NCI-H1105 treated with DMSO at 0.1 percent for 48 hours (cell line): ENCODE data around the gene FARP1.

Source experiments
- DNase-seq: peaks from one replicate; lab custom pipeline; 2025; lab: John Stamatoyannopoulos, UW

FARP1 gene

DNA sequence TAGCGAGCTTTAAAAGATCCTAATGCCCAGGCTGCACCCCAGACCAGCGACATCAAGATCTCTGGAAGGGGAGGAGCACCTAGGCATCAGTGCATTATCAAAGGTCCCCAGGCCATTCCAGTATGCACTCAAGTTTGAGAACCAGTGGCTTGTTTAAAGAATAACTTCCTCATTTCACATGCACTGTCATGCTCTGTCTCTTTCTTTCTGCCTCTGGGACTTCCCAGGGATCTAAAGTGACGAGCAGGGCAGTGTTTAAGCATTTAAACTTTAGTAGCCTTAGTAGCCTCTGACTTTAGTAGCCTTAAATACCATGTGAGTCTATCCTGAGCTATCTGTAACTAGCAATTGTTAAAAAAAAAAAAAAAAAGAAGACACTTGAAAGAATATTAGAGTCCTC is 8.9 kb upstream of the FARP1 start:
- no peak for DNase-seq

DNA sequence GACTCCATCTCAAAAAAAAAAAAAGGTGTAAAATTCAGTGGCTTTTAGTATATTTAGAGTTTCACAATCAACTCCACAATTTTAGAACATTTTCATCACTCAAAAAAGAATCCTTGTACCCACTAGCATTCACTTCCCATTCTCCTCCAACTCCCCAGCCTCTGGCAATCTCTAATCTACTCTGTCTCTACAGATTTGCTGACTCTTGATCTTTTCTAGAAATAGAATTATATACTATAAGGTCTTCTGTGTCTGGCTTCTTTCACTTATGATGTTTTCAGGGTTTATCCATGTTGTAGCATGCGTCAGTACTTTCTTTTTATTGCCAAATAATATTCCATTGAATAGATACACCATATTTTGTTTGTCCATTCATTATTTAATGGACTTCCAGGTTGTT is 8.0 kb upstream of the FARP1 start:
- DNase-seq, result no peak

DNA sequence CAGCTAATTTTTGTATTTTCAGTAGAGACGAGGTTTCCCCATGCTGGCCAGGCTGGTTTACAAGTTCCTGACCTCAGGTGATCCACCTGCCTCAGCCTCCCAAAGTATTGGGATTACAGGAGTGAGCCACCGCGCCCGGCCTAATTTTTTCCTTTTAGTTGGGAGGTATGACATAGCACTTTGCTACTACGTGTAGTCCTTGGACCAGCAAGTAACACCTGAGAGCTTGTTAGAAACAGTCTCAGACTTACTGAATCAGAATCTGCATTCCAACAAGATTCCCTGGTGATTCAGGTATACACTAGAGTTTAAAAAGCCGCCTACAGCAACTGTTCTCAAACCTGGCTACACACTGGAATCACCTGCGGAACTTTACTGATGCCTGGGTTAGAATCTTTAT is 1.8 kb upstream of the FARP1 start:
- no peak for DNase-seq

DNA sequence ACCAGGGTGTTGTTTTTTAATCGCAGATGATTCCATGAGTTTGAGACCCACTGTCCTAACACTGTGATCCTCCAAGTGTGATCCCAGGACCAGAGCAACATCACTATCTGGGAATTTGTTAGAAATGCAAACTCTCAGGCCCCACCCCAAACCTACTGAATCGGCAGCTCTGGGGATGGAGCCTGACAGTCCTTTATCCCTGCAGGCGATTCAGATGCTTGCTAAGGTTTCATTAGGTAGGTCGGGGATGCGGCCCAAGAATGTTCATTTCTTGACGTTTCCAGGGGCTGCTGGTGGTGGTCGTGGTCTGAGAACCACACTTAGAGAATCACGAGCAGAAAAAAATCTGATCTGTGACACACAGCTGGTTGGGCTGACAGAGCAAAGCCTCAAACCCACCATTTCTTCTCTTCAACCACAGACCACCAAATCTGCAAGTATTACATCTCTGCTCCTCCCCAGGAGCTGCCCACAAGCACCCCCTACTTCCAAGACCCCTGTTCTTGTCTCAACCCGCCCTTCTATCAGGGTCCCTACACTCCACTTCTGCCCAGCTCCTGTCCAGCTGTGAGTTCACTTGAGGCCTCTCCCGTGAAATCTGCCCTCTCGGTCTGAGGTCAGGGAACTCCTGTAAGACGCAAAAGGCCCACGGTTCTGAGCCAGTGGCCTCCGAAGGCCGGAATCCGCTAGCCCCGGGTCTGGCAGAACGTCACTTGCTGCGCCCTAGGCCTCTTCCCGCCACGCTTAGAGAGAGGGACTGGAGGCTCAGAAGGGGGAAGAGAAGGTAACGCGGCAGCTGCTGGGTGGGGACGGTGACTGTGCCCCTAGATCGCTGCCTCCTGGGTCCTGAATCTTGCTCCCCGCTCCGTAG is 1.1 kb upstream of the FARP1 start:
- DNase-seq, result no peak

DNA sequence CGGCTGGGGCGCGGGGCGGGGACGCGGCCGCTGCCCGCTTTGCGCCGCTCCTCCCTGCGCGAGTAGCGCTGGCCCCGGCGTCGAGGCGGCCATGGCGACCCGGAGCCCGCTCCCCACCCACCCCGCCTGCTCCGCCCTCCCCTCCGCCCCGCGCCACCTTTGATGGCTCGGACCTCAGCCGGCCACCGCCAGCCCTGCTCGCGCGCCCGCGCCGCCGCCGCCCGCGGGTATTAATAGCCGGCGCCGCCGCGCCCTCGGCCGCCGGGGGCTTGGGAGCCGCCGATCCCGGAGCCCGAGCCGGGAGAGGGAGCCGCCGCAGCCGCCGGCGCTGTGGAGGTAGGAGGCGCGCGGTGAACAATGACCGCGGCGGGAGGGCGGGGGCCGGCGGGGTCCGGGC is 261 bp downstream of the FARP1 start:
- DNase-seq, result no peak

DNA sequence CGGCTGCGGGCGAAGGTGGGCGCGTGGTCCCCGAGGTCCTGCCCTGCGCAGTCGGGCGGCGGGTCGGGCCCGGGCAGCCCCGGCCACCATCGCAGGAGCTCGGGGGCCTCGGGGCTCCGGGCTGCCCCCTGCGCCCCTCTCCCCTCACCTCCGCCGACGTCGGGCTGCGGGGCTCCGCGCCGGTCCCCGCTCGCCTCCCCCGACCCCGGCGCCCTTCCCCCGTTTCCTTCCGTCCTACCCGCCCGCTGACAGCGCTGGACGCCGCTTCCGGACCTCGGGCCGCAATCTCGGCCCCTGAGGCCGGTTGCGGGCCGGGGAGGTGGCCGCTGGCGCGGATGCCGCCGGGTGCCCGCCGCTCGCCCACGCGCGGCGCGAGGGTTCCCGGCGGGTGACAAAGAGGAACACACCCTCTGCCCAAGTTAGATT is 720 bp downstream of the FARP1 start:
- no peak for DNase-seq

DNA sequence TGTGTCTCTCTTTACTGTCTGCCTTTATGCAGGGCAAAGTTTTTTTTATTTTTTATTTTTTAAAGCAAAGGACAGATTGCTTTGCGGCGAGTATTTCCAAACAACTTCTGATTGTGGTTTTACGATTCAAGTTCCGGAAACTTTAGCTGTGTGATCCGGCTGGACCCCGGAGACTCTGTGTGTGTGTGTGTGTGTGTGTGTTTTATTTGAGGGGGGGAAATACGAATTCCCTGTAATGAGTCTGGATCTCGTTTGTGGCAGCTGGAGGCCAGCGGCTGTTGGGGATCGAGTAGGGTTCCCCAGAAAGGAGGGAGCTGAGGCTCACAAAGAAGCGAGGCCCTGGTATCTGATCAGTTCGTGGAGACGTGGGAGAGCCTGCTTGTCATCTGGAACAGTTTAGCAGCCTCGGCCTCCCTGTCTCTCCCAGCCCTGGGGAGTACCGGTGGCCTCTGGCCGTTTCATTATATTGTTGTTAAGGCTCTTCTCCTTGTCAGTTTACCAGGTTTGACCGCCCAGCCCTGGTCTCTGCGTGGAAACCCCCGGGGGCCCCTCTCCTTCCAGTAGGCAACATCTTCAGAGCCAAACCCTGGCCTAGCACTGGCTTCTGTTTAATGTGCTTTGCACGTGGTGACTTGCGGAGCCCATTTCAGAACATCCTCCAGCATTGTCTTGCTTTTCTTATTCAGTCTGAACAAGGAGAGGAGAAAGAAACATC is 1.3 kb downstream of the FARP1 start:
- no peak for DNase-seq

DNA sequence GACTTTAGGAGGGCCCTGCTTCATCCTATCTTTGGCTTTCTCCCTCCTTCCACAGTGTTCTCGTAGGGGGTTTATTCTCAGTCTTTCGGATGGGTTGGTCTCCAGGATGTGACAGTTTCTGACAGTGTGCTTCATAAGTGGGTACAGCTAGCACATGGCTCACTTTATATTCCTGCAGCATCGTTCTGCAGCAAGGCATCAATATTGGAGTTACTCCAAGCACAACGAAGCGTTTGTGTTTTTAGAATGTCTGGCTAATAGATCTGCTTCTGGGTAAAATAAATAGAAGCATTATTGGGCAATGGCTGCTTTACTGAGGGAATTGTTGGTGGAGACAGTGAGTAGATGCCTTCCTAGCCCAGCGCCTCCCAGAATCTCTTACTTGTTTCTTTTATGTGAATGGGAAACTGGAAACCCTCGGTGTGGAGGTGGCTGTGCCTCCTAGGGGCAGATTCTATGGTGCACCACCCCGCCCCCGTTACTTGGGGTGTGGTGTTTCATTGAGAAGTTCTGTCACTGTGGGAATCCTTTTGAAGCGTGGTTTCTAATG is 2.0 kb downstream of the FARP1 start:
- peak; percentile 9 for DNase-seq

DNA sequence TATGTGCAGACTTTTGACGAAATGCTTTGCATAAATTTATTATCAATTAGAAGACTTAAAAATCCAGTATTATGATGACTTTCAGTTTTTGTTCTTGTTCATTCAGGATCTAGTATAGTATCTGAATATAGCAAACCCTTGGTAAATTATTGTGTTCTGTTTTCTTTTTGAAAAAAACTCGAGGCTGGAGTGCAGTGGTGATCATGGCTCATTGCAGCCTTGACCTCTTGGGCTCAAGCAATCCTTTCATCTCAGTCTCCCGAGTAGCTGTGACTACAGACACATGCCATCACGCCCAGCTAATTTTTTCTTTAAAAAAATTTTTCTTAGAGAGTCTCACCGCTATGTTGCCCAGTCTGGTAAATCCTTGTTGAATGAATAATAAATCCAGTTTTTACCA is 4.6 kb downstream of the FARP1 start:
- no peak for DNase-seq

DNA sequence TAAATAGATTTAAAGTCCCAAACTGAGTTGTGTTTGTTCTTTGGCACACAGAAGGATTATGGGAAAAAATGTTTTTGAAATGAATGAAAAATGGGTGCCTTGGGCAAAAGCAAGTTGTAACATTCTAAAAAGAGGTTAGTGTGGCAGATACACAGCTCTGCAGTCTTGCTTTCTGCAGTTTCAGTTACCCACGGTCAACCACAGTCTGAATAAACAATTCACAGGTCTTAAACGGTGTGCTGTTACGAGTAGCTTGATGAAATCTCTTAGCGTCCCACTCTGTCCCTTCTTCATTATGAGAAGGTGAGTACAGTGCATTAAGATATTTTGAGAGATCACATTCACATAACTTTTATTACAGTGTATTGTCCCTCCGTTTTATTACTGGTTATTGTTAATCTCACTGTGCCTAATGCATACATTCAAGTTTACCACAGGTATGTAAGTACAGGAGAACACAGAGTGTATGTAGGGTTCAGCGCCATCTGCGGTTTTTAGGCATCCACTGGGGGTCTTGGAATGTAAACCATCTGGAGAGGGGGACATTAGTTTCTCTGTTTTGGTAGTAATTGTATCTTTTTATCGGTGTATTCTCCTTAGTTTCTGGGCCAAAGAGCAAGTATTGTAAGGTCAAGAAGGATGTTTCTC is 8.1 kb downstream of the FARP1 start:
- no peak for DNase-seq

DNA sequence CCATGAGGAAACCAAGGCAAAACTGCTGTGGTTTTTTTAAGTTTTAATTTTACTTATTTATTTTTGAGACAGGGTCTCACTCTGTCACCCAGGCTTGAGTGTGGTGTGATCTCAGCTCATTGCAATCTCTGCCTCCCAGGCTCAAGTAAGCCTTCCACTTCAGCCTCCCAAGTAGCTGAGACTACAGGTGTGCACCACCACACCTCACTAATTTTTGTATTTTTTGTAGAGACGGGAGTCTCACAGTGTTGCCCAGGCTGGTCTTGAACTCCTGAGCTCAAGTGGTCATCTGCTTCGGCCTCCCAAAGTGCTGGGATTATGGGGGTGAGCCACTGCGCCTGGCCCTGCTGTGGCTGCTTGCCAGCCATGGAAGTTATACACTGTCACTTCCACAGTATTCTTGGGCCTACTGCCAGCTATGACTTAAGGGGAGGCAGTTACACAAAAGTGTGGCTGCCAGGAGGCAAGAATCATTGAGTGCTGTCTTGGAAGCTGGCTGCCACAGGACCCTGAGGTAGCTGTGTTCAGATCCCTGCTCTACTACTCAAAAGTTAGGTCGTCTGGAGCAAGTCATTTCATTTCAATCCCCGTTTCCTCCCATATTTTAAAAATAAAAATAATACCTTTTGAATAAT is 12.7 kb downstream of the FARP1 start:
- DNase-seq, result no peak

DNA sequence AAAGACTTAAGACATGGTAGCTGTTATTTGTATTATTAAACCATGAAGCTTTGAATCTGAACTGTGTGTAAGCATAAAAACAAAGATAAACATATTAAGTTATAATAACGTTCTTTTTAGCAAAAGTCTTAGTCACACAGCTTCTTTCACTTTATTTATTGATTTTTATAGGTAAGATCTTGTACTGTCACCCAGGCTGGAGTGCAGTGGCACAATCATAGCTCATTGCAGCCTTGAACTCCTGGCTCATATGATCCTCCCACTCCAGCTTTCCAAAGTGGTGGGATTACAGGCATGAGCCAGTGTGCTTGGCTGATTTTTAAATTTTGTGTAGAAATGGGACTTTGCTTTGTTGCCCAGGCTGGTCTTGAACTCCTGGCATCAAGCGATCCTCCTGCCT is 13.4 kb downstream of the FARP1 start:
- DNase-seq, result no peak

DNA sequence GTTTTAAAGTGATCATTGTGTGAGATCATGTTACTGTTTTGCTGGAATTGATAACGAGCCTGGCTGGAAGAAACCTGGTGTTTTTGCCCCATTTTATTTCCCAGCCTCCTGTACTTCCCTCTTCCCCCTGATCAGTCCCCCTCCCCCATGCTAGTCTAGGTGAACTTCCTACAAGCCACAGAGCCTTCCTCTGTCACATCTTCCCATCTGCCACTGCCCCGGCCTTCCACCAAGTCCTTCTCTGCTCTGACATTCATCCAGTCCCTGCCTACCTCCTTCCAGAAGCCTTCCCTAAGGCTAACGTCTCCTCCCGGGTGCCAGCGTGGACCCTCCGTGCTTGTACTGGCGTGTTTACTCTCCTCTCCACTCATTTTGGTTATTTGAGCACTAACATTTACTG is 14.3 kb downstream of the FARP1 start:
- DNase-seq, result no peak

DNA sequence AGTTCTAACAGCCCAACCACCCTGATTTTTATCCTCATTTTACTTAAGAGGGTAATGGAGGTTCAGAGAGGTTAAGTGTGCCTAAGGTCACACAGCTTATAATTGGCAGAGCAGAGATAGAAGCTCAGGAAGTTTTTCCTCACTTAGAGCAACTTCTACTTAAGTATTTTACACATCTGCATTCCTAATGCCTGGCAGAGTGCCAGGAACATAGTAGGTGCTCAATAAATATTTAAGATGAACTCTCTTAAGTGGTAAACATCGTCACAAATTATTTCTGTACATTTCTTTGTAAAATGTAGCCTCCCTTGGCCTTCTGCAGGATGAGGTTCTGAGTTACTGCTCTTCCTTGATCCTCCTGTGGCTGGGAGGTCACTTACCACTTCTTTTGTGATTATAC is 14.7 kb downstream of the FARP1 start:
- DNase-seq, result no peak

DNA sequence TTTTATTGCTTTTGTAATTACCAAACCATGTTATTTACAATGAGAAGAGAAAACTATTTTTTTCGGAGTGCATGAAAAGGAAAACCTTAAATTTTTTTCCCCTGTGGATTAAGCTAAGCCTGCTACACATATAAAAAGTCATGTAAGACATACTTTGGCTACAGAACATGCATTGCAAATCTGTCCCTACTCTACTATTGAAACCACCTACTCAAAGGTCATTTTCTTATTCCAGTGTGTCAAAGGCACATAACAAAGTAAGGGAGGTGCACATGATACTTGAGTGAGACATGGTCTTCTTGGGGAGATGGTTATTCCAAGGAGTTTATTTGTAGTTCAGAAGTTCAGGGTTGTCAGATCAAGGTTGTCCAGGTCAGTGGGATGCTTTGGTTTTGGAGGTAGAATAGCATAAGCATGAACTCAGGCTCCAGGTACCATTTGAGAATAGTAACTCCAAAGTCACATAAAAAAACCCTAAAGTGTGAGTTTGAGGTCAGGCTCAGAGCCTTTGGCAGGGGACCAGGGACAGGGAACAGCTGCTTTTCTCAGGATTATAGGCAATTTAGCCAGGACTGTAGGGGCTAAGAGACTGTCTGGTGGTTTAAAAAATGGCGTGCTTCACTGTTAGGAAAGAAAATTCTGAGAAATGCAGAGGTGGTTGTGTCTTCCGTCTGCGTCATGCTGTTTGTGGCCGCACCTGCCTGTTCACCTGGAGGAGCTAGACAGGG is 15.4 kb downstream of the FARP1 start:
- DNase-seq, result no peak

DNA sequence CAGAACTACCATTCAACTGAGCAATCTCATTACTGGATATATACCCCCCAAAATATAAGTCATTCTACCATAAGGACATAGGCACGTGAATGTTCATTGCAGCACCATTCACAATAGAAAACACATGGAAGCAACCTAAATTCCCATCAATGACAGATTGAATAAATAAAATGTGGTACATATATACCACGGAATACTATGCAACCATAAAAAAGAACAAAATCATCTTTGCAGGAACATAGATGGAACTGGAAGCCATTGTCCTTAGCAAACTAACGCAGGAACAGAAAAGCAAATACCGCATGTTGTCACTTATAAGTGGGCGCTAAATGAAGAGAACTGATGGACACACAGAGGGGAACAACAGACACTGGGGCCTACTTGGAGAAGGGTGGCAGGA is 20.0 kb downstream of the FARP1 start:
- no peak for DNase-seq

DNA sequence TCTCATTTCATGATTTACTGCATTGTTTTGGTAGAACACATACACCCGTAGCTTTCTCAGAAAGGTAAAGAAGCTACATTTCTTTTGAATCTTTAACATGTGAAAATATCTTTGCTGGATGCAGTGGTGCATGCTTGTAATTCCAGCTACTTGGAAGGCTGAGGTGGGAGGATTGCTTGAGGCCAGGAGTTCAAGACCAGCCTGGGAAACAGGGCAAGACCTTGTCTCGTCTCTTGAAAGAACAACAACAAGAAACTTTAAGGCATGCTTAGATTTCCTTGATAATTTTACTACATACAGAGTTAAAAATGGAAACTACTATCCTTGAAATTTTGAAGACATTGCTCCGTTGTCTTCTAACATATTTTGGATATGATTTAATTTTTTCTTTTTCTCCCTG is 26.4 kb downstream of the FARP1 start:
- no peak for DNase-seq

DNA sequence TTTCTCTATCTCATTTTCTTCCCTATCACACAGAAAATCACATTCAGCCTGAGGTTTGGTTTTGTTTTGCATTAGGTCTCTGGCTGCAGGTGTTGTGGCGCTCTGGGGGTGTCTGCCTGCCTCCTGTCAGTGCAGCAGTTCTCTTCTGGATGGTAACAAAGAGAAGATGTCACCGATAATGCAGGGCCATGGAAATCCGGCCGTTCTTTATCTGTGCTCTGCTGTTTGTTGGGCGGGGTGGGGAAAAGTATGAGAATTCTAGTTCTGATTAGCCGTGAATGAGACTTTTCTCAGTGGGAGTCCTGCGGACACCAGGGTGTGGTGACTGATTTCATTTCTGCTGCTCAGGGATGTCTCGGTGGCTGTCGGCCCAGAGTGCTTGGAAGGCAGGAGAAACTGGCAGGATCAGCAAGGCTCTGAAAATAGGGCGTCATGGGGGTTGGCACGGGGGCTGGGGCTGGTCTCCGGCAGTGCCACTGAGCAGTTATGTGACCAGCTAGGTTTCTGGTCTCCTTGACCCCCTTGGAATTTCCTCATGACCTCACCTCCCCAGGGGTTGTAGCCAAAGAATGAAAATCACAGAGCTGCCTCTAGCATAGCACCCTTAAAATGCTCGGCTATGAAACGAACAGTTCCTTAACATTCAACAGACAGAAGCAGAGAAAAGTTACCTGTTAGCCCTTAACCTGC is 29.2 kb downstream of the FARP1 start:
- no peak for DNase-seq

DNA sequence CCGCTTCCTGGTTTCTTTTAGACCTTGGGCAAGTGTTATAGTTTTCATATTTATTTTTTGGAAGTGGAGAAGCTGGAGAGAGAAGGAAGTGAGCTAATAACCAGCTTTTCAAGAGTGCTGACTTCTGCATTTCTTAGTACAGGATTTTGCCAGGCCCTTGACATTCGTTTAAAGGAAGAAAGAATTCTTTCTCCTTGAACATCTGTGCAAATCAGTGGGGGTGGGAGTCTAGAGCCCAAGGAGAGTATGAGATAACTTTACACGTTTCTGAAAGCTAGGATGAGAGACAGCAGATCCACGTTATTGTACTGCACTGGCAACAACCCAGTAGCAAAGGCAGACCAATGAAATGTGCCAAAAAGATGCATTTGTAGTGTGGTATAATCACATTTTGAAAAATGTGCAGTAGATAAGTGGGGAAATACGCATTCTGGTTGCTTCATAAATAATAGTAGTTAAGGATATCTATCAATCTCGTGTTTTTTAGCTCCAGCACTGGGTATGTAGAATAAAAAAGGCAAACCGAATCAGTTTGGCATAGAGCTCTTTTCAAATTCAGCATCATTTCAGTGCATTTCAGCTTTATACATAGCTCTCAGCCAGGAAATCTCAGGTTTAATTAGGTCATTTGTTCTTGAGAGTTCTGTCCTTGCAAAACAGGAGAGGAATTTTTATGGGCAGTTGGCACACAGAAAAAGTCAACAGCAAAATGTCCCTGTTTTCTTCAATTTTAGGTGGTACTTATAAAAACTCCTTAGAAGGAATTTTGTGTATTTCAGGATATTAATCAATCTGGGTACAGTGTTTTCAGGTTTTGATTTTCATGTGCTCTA is 29.9 kb downstream of the FARP1 start:
- DNase-seq, result no peak
